IMR-90 (cell line): ENCODE measurements around the gene SLC4A3. TPM values are rescaled to one million over a fixed set of nuclear protein-coding genes. Genes with fewer than 3 reads are reported as not detected.

ENCODE experiments used
- ATAC-seq: fragments of 200-7000 bp; cut with Tn5 transposase; 2 replicates; pipeline ENCODE4 v1.9.1; 2020; ENCODE audit warnings: low read depth, mild to moderate bottlenecking, moderate library complexity
- BruUV-seq: library from RNA; stranded (reverse); fragments of 400-500 nt; replicated peaks from 2 replicates; lab custom pipeline; 2021; lab: Mats Ljungman, UMichigan
- CTCF ChIA-PET: fragments of 300-600 bp; formaldehyde crosslinking; extraction: SDS; loops from one replicate; lab custom pipeline; 2021; ENCODE audit warnings: antibody characterized with exemption; lab: Yijun Ruan, JAX
- POLR2A ChIA-PET: fragments of 300-600 bp; sonication (Branson Sonifier 250); formaldehyde crosslinking; loops from one replicate; lab custom pipeline; 2022; ENCODE audit warnings: antibody characterized with exemption; ENCODE audit not compliant: unreplicated experiment; lab: Charles Lee
- DNase-seq: peaks from one replicate; pipeline ENCODE4 v3.0.0; 2013
- H2AFZ ChIP-seq: replicated peaks from 2 replicates; pipeline ENCODE3; 2013; ENCODE audit warnings: low read length, mild to moderate bottlenecking; ENCODE audit not compliant: poor library complexity
- H2AK5ac ChIP-seq: 2 replicates; pipeline ENCODE4 v1.6.1; 2013; ENCODE audit warnings: low read depth, low read length, inconsistent platforms
- H2AK9ac ChIP-seq: replicated peaks from 2 replicates; pipeline ENCODE3; 2013; ENCODE audit warnings: mild to moderate bottlenecking, low read depth, low read length, moderate library complexity; ENCODE audit not compliant: poor library complexity
- H2BK120ac ChIP-seq: 2 replicates; pipeline ENCODE4 v1.6.1; 2013; ENCODE audit warnings: low read depth, low read length, inconsistent platforms
- H2BK15ac ChIP-seq: 3 replicates; pipeline ENCODE4 v1.6.1; 2013; ENCODE audit warnings: low read depth, low read length, inconsistent platforms
- H2BK20ac ChIP-seq: 2 replicates; pipeline ENCODE4 v1.6.1; 2013; ENCODE audit warnings: low read depth, mild to moderate bottlenecking, inconsistent platforms, low read length, moderate library complexity
- H2BK5ac ChIP-seq: 2 replicates; pipeline ENCODE4 v1.6.1; 2013; ENCODE audit warnings: mild to moderate bottlenecking, low read depth, low read length, inconsistent platforms; ENCODE audit not compliant: poor library complexity, severe bottlenecking
- H3K14ac ChIP-seq: replicated peaks from 2 replicates; pipeline ENCODE4 v1.6.1; 2013; ENCODE audit warnings: low read depth, low read length, inconsistent platforms
- H3K18ac ChIP-seq: 2 replicates; pipeline ENCODE4 v1.6.1; 2013; ENCODE audit warnings: low read depth, low read length, control low read depth
- H3K23ac ChIP-seq: 2 replicates; pipeline ENCODE4 v1.6.1; 2013; ENCODE audit warnings: low read depth, low read length, inconsistent platforms
- H3K27ac ChIP-seq: 2 replicates; pipeline ENCODE4 v1.5.1; 2013; ENCODE audit warnings: mild to moderate bottlenecking, control low read depth, low read length; ENCODE audit not compliant: insufficient read depth
- H3K27me3 ChIP-seq: 2 replicates; pipeline ENCODE4 v1.6.1; 2013; ENCODE audit warnings: low read length; ENCODE audit not compliant: control insufficient read depth, insufficient read depth
- H3K36me3 ChIP-seq: 2 replicates; pipeline ENCODE4 v1.6.1; 2013; ENCODE audit warnings: low read length, mixed read lengths; ENCODE audit not compliant: control insufficient read depth, insufficient read depth
- H3K4ac ChIP-seq: 2 replicates; pipeline ENCODE4 v1.6.1; 2013; ENCODE audit warnings: low read depth, low read length, inconsistent platforms
- H3K4me1 ChIP-seq: 2 replicates; pipeline ENCODE4 v1.6.1; 2013; ENCODE audit warnings: low read length, mixed read lengths; ENCODE audit not compliant: control insufficient read depth, insufficient read depth
- H3K4me2 ChIP-seq: 2 replicates; pipeline ENCODE4 v1.6.1; 2013; ENCODE audit warnings: low read depth, mild to moderate bottlenecking, control low read depth, low read length, moderate library complexity
- H3K4me3 ChIP-seq: 2 replicates; pipeline ENCODE4 v1.5.1; 2013; ENCODE audit warnings: low read depth, mild to moderate bottlenecking, control low read depth, low read length, moderate library complexity; ENCODE audit not compliant: insufficient read depth
- H3K56ac ChIP-seq: 2 replicates; pipeline ENCODE4 v1.6.1; 2013; ENCODE audit warnings: low read length, inconsistent platforms; ENCODE audit not compliant: insufficient read depth; ENCODE audit errors: extremely low read depth
- H3K79me1 ChIP-seq, 2 experiments: 2 replicates each; pipeline ENCODE4 v1.6.1; 2013; ENCODE audit warnings: low read length in 2 of 2, inconsistent platforms in 1 of 2, low read depth in 1 of 2
- H3K9ac ChIP-seq: 2 replicates; pipeline ENCODE4 v1.6.1; 2013; ENCODE audit warnings: low read depth, low read length, control low read depth
- H3K9me1 ChIP-seq: 2 replicates; pipeline ENCODE4 v1.6.1; 2013; ENCODE audit warnings: low read length, inconsistent platforms; ENCODE audit not compliant: insufficient read depth
- H3K9me3 ChIP-seq: 2 replicates; pipeline ENCODE4 v1.6.1; 2013; ENCODE audit warnings: low read length; ENCODE audit not compliant: control insufficient read depth, insufficient read depth
- H4K20me1 ChIP-seq: 2 replicates; pipeline ENCODE4 v1.6.1; 2013; ENCODE audit warnings: low read length, inconsistent platforms; ENCODE audit not compliant: insufficient read depth
- H4K5ac ChIP-seq: 2 replicates; pipeline ENCODE4 v1.6.1; 2013; ENCODE audit warnings: mild to moderate bottlenecking, low read depth, low read length, control low read depth
- H4K8ac ChIP-seq, 2 experiments: 2 replicates each; pipeline ENCODE4 v1.6.1; 2013; ENCODE audit warnings: low read depth in 2 of 2, low read length in 2 of 2, control low read depth in 1 of 2, inconsistent platforms in 1 of 2
- H4K91ac ChIP-seq: 2 replicates; pipeline ENCODE4 v1.6.1; 2013; ENCODE audit warnings: low read depth, low read length, inconsistent platforms; ENCODE audit not compliant: insufficient read depth
- BHLHE40 ChIP-seq: fragments of 150-350 bp; IDR thresholded peaks from 2 replicates; pipeline ENCODE4 v1.6.1; 2016; ENCODE audit warnings: mild to moderate bottlenecking, low read depth, low read length
- CEBPB ChIP-seq: IDR thresholded peaks from 2 replicates; pipeline ENCODE4 v1.6.1; 2012; ENCODE audit warnings: low read depth, low read length, improper control_type of control experiment
- FOS ChIP-seq: fragments of 150-350 bp; IDR thresholded peaks from 2 replicates; pipeline ENCODE4 v1.6.1; 2016; ENCODE audit warnings: low read depth, low read length
- MAFK ChIP-seq: IDR thresholded peaks from 2 replicates; pipeline ENCODE4 v1.6.1; 2012; ENCODE audit warnings: low read depth, low read length, improper control_type of control experiment
- MAZ ChIP-seq: IDR thresholded peaks from 2 replicates; pipeline ENCODE4 v1.6.1; 2012; ENCODE audit warnings: low read depth, mild to moderate bottlenecking, low read length, improper control_type of control experiment, moderate library complexity, borderline replicate concordance
- MXI1 ChIP-seq: IDR thresholded peaks from 2 replicates; pipeline ENCODE4 v1.6.1; 2012; ENCODE audit warnings: low read depth, mild to moderate bottlenecking, low read length, moderate library complexity, borderline replicate concordance
- NFE2L2 ChIP-seq: fragments of 150-350 bp; IDR thresholded peaks from 2 replicates; pipeline ENCODE4 v1.6.1; 2016; ENCODE audit warnings: low read depth, mild to moderate bottlenecking, low read length
- RAD21 ChIP-seq: IDR thresholded peaks from 2 replicates; pipeline ENCODE4 v1.6.1; 2012; ENCODE audit warnings: low read length, improper control_type of control experiment
- RCOR1 ChIP-seq: IDR thresholded peaks from 2 replicates; pipeline ENCODE4 v1.6.1; 2012; ENCODE audit warnings: mild to moderate bottlenecking, low read length, improper control_type of control experiment; ENCODE audit not compliant: insufficient replicate concordance
- SMC3 ChIP-seq: fragments of 150-350 bp; IDR thresholded peaks from 2 replicates; pipeline ENCODE4 v1.6.1; 2016; ENCODE audit warnings: low read depth, mild to moderate bottlenecking, antibody characterized with exemption, low read length, moderate library complexity
- WGBS, 2 experiments: methylation state at CpG; one replicate each; pipeline versions ENCODE4 v1.1.5 to v1.1.7; 2013; ENCODE audit warnings: missing lambda C conversion rate in 2 of 2; ENCODE audit not compliant: insufficient read length in 1 of 2; ENCODE audit errors: extremely low coverage in 2 of 2; 5-methylcytosine and 5-hydroxymethylcytosine counted together
- dilution Hi-C: fragments of 300-500 bp; cut with HindIII; formaldehyde crosslinking; loops from one replicate; pipeline ENCODE4 v1.14.3; 2018; ENCODE audit warnings: low sequenced_read_pairs; ENCODE audit not compliant: unreplicated experiment
- in situ Hi-C: fragments of 300-500 bp; cut with MboI; formaldehyde crosslinking; loops from 3 replicates; pipeline ENCODE4 v1.14.3; 2019; ENCODE audit warnings: low sequenced_read_pairs, inconsistent platforms, mixed read lengths
- intact Hi-C: fragments of 100-400 bp; cut with micrococcal nuclease; formaldehyde crosslinking; loops from 2 replicates; pipeline ENCODE4 v1.10.0; 2022
- polyA plus RNA-seq, 3 experiments: library from polyadenylated mRNA; depleted of rRNA; stranded (reverse); fragments of >200 nt; gene quantifications; 2 replicates each; pipeline ENCODE4 v1.2.3, GENCODE V29; 2012; ENCODE audit warnings: low replicate concordance in 1 of 3
- total RNA-seq: library from RNA; depleted of rRNA; stranded (reverse); fragments of >200 nt; gene quantifications from 2 replicates; pipeline ENCODE4 v1.2.3, GENCODE V29; 2012
- TF ChIP-seq, protein P1 (sequence below): fragments of 150-350 bp; IDR thresholded peaks from 2 replicates; pipeline ENCODE4 v1.6.1; 2016; ENCODE audit warnings: low read depth, mild to moderate bottlenecking, low read length, moderate library complexity, borderline replicate concordance
- TF ChIP-seq, protein P2 (sequence below): conservative IDR thresholded peaks from 2 replicates; pipeline ENCODE4 v1.5.1; 2012; ENCODE audit warnings: mild to moderate bottlenecking, low read depth, low read length, improper control_type of control experiment
- TF ChIP-seq, protein P3 (sequence below): fragments of 150-350 bp; IDR thresholded peaks from 2 replicates; pipeline ENCODE4 v1.6.1; 2017; ENCODE audit warnings: mild to moderate bottlenecking, antibody characterized with exemption, low read length, low read depth

SLC4A3 gene
- total and polyA plus RNA-seq, 2 of the 4 experiments (the other 2 are of a cell fraction), result 0.90 to 6.1 TPM

DNA sequence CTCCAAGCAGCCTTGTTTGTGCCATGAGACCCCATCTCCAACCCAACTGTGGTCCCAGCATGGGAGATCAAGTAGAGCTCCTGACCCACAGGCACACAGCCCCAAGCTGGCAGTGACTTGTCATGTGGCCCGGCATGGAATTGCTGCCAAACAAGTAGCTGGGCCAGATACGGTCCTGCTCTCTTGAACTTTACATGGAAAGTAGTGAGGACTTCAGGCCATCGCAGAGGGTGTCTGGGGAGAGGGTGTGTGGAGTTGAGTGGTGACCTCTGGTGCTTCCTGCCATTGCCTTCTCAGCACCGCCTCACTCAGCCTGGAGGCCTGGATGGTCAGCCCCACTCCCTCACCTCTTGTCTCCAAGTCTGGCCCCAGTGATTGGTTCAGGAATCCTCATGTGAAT, 10.9 kb upstream of the SLC4A3 start:
- H3K4me3 ChIP-seq, result no peak overlapping the region
- no peak overlapping the region for H2AK5ac ChIP-seq
- no peaks in the 10 kb centered on the region for H3K9me1 ChIP-seq
- no peak for ATAC-seq
- H3K18ac ChIP-seq, result no peak overlapping the region
- H4K91ac ChIP-seq, result no peak overlapping the region
- dilution Hi-C loops, result no loop called here
- H4K20me1 ChIP-seq, result no peaks in the 10 kb centered on the region
- H3K56ac ChIP-seq, result no peak overlapping the region
- no peaks in the 10 kb centered on the region for H3K79me1 ChIP-seq
- H3K4ac ChIP-seq, result no peak overlapping the region
- CTCF ChIA-PET, result no interaction called here
- H3K9me3 ChIP-seq, result no peaks in the 10 kb centered on the region
- H3K9ac ChIP-seq, result no peak overlapping the region
- no peak overlapping the region for H2AFZ ChIP-seq
- no peak overlapping the region for H3K14ac ChIP-seq
- H2BK5ac ChIP-seq, result no peak overlapping the region
- H3K23ac ChIP-seq, result no peak overlapping the region
- in situ Hi-C loops, result no loop called here
- TF ChIP-seq BHLHE40 (no peak), MAFK (no peak), FOS (no peak), SMC3 (no peak), MAZ (no peak), NFE2L2 (no peak), RAD21 (no peak), RCOR1 (no peak), CEBPB (no peak), MXI1 (no peak)
- TF ChIP-seq, protein P1, sequence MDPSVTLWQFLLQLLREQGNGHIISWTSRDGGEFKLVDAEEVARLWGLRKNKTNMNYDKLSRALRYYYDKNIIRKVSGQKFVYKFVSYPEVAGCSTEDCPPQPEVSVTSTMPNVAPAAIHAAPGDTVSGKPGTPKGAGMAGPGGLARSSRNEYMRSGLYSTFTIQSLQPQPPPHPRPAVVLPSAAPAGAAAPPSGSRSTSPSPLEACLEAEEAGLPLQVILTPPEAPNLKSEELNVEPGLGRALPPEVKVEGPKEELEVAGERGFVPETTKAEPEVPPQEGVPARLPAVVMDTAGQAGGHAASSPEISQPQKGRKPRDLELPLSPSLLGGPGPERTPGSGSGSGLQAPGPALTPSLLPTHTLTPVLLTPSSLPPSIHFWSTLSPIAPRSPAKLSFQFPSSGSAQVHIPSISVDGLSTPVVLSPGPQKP, result no peak
- TF ChIP-seq, protein P2, sequence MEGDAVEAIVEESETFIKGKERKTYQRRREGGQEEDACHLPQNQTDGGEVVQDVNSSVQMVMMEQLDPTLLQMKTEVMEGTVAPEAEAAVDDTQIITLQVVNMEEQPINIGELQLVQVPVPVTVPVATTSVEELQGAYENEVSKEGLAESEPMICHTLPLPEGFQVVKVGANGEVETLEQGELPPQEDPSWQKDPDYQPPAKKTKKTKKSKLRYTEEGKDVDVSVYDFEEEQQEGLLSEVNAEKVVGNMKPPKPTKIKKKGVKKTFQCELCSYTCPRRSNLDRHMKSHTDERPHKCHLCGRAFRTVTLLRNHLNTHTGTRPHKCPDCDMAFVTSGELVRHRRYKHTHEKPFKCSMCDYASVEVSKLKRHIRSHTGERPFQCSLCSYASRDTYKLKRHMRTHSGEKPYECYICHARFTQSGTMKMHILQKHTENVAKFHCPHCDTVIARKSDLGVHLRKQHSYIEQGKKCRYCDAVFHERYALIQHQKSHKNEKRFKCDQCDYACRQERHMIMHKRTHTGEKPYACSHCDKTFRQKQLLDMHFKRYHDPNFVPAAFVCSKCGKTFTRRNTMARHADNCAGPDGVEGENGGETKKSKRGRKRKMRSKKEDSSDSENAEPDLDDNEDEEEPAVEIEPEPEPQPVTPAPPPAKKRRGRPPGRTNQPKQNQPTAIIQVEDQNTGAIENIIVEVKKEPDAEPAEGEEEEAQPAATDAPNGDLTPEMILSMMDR, result no peak
- TF ChIP-seq, protein P3, sequence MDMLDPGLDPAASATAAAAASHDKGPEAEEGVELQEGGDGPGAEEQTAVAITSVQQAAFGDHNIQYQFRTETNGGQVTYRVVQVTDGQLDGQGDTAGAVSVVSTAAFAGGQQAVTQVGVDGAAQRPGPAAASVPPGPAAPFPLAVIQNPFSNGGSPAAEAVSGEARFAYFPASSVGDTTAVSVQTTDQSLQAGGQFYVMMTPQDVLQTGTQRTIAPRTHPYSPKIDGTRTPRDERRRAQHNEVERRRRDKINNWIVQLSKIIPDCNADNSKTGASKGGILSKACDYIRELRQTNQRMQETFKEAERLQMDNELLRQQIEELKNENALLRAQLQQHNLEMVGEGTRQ, result no peak
- no peak overlapping the region for H3K27ac ChIP-seq
- no peak for DNase-seq
- no peak overlapping the region for H2BK20ac ChIP-seq
- no peak overlapping the region for H4K8ac ChIP-seq
- intact Hi-C loops, result no loop called here
- no peak overlapping the region for H4K5ac ChIP-seq
- H3K4me2 ChIP-seq, result no peak overlapping the region
- peaks cover 28% of the 10 kb centered on the region for H3K36me3 ChIP-seq
- POLR2A ChIA-PET, result no interaction called here
- no peaks in the 10 kb centered on the region for H3K4me1 ChIP-seq
- no peak overlapping the region for H2AK9ac ChIP-seq
- H2BK15ac ChIP-seq, result no peak overlapping the region
- peaks cover 3% of the 10 kb centered on the region for H3K27me3 ChIP-seq
- no peak overlapping the region for H2BK120ac ChIP-seq
- WGBS, 2 experiments, result no CpG with 5 or more reads among the region's 4 CpGs
- no TSS peak for BruUV-seq
